DLD1 (cell line): ENCODE data around the gene HDAC2.
"Not testable (repeated sequence)": the region's sequence is repeated elsewhere in the genome, so short reads cannot be mapped to it uniquely, and the experiment has no call there.

ENCODE experiments used
- in situ Hi-C: cut with HindIII; loops from 2 replicates; pipeline ENCODE4 v1.10.0; 2017; ENCODE audit warnings: low sequenced_read_pairs

The HDAC2 gene

GRCh38 chr6:113970805-113971676 lies at the start of gene HDAC2:
HDAC2 (minus strand) TSS chr6:113971148; CDS start chr6:113970908, 240 bp downstream.
- in situ Hi-C loops = no loop called here

DNA sequence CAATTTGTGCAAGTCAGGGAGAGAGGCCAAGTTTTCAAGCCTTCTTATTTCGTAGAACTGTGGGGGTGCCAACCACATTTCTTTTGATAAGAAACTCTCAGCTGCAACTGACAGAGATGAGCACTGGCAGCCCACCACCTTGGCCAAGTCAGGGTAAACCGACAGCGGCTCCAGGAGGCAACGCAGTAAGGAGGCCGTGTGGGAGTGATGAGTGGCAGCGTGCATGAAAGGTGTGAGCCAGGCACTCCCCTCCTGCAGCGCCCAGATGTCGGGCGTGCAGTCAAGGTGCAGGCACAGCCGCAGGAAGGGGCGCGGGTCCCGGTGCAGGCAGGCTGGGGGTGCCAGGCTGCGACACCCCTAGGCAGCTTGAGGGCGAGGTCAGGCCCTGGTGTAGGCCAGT lies 49.2 kb upstream of the HDAC2 start:
- in situ Hi-C loops = no loop called here

DNA sequence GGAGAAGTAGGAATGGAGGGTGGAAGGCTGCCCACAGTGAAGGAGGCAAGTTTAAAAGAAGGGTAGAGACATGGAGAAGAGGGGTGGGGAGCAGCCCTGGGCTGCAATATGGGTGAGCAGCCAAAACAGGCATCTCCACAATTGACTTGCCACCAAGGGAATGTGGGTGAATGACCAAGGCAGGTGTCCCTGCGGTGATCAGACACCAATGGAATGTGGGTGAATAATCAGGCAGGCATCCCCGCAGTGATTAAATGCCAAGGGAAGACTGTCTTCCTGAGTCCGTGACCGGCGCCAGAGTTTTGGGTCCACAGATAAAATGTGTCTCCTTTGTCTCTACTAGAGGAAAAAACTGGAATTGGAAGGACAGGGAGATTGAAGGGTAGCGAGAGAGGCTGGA lies 46.2 kb upstream of the HDAC2 start:
- in situ Hi-C loops = not testable (repeated sequence)

- in situ Hi-C loops = not testable (repeated sequence)
Measured at GRCh38 chr6:114014106-114014505, 43.2 kb upstream of the HDAC2 start.

DNA sequence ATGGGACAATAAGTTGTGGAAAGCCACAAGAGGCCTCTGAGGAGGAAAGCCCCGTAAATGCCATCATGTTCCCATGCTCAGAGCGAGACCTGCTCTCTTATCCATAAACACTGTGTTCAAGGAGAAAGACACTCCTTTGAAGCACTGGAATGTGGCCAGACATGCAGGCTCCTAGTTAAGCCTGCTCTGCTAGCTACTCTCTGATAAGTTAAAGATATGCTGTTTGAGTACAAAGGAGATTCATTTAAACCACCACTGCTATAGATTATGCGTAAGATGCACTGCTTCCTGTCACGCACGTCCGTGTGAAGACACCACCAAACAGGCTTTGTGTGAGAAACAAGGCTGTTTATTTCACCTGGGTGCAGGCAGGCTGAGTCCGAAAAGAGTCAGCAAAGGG lies 40.5 kb upstream of the HDAC2 start:
- in situ Hi-C loops = not testable (repeated sequence)

- in situ Hi-C loops = no loop called here
Measured at GRCh38 chr6:114010540-114010939, 39.6 kb upstream of the HDAC2 start.

DNA sequence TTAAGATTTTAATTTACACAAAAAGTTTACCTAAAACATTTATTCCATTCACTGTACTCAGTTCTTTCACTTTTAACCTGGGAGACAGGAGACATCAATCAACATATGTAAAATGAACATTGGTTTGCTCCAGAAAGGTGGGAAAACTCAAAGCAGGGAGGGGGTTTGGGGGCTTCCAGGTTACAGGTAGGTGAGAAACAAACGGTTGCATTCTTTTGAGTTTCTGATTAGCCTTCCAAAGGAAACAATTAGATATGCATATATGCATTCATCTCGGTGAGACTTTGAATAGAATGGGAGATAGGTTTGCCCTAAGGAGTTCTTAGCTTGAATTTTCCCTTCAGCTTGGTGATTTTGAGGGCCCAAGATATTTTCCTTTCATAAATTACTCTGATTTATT lies 38.2 kb upstream of the HDAC2 start:
- in situ Hi-C loops = no loop called here

DNA sequence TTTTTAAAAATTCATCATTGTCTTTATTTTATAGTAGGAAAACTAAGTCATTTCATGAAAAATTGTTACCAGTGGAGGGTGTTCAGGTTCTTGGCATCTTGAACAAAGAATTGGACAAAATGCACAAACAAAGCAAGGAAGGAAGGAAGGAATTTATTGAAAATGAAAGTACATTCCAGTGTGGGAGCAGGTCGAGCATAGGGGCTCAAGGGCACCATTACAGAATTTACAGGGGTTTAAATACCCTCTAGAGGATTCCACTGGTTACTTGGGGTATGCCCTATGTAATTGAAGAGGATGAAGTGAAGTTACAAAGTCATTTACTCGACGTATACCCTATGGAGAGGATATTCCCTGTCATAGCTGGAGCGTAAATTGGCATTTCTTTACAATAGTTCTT lies 37.4 kb upstream of the HDAC2 start:
- in situ Hi-C loops = no loop called here

GRCh38 chr6:114007516-114007915 lies 36.6 kb upstream of the HDAC2 start:
- in situ Hi-C loops = no loop called here

- in situ Hi-C loops = no loop called here
Measured at GRCh38 chr6:114001354-114001753, 30.4 kb upstream of the HDAC2 start.

DNA sequence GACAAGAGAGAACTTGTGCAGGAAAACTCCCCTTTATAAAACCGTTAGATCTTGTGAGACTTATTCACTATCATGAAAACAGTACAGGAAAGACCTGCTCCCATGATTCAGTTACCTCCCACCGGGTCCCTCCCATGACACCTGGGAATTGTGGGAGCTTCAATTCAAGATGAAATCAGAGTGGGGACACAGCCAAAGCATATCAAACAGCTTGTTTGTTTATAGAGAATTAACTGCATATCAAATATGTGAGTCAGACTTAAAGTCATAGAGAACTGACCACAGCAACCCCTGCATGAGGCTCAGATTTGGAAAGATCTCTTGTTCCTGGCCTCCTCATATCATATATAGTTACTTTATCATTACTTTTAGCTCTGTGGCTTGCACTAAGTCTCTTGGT lies 29.1 kb upstream of the HDAC2 start:
- in situ Hi-C loops = no loop called here

- in situ Hi-C loops = no loop called here
Measured at GRCh38 chr6:113999284-113999683, 28.3 kb upstream of the HDAC2 start.

DNA sequence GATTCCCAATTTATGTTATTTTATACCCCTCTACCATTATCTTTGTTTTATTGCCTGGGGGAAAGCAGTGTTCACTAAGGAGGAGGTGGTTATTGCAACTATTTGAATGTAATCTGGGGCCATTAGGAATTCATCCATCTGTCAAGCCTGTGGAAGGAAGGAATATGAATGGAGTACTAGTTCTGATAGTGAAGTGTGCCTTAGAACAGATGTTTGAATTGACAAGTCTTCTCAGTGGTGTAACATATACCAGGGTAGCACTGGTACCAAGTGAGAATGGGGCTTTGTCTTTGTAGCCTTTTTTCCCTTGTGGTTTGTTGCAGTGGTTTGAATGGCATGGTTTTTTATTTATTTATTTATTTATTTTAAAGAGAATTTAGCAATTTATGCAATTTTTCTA lies 27.9 kb upstream of the HDAC2 start:
- in situ Hi-C loops = no loop called here

DNA sequence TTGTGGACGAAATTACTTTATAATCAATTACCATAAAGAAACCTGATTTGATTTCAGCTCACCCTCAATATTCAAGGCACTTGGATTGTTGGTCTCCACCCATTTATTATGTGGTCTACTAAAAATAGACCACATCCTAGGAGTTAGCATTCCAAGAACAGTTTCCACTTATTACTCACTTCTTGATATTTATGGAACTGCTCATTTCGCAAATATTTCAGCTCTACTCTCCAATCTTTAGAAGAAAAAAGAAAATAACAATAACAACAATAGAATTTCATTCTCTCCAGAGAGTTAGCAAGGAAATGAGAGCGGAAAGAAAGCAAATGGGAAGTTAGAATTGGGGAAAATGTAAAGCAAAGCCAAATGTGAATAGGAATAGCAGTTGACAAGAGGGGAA lies 26.2 kb upstream of the HDAC2 start:
- in situ Hi-C loops = no loop called here

DNA sequence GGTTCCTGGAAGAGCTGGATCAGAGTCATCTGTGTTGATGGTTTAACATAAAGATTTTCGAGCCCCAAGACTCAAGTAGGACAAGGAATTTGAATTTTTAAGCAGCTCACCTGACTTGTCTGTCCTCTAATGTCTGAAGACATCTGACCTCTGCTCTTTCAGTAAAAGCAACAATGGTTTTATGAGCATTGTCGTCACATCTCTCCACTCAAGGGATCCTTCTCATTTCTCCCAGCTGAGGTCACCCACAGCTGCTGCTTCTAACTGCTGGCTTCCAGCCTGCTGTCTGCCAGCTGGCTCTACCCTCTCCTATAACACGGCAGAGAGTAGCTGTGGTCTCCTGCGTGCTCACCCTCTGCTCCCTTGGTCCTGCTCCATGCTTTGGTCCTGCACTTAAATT lies 24.7 kb upstream of the HDAC2 start:
- in situ Hi-C loops = no loop called here

DNA sequence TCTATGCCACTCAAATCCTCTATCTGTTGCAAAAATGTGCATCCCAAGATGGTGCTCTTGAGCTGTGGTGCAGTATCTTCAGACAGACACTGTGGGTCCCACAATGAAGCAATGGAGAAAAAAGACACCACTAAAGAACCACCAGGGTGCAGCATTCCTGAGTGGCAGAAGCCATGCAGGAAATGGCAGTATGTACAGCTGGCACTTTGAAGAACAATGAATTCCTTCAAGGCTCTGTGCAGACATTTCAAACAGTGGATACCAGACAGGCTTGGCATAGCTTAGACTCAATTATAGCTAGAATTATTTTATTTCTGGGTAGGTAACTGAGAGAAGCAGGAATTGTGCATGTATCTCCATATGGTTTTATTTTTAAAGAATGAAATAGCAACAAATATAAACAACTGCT lies 24.0 kb upstream of the HDAC2 start:
- in situ Hi-C loops = no loop called here

DNA sequence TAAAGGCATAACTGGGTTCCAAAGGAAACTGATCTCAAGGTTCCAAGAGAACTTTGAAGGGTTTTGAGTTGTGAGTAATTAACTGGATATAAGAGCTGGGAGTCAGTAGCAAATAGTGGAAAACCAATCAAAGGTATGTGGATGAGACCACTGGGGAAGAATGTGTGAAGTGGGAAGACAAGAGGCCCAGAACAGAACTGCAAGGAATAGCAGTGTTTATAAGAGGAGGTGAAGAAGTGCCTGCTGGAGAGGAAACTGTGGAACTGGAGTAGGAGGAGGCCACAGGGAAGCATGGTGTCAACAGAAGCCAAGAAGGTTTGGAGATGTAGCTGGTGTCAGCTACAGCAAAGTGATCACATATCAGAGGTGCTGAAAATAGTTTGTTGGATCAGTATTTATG lies 18.7 kb upstream of the HDAC2 start:
- in situ Hi-C loops = no loop called here

- in situ Hi-C loops = not testable (repeated sequence)
Measured at GRCh38 chr6:113982675-113983074, 11.7 kb upstream of the HDAC2 start.

DNA sequence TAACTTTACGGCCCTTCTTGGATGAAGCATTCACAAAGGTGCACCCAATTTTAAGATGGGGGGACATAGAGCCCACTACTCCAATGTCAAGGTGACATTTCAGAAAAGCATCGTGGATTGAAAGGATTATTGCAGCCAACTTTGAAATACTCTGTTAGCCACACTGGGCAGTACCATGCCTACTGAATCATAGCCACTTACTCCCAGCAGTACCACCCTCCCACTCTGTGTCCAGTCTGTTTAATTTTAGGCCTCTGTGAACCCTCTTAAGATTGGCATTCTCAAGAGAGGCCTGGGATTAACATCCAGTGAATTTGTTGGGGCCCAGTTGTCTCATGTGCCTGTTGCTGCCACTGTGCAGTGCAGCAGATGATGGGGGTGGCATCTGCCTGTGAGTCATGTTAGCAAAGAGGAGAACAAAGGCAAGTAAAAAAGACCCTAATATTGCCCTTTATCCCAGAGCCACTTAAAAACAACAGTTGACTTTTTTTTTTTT lies 11.2 kb upstream of the HDAC2 start:
- in situ Hi-C loops = no loop called here

DNA sequence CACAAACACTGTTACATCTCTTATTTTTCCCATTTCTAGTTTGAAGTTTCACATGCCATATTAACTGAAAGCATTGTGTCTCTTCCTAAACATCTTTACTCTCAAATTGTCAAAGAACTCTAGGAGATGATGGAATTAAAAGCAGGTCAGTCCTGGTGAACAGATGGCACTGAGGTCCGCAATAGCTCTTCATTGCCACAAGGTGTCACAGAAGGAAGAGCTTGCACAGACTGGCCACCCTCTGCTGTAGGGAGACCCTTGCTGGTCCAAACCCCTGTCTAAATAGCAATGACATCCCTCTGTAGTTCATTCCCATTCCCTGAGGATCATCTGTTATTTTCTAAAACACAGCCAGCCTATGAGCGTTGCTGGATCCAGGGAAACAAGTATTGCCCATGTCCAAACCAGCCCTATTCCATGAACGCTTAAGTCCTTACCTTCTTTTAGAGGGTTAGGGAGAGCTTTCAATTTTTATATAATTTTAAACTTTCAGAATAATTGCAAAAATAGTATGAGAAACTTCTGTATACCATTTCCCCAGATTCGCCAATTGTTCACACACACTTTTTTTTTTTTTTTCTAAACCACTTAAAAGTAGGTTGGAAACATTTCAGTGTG lies 10.1 kb upstream of the HDAC2 start:
- in situ Hi-C loops = no loop called here

DNA sequence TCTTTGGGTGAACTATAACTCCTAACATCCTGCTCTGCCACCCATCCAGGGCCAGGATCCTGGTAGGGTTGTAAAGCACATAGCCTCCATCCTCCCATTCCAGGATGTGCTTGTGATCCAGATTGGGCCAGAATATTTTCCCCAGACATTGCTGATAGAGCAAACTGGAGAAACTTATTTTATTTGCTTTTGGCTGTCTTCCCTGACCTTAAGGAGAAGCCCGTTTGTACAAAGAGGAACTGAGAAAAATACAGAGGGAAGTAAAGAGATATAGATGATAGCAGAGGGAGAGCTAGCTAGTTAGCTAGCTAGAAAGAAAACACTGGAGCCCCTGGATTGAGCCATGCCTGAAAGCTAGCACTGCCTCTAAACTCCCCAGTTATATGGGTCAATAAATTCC lies 9.0 kb upstream of the HDAC2 start:
- in situ Hi-C loops = no loop called here

DNA sequence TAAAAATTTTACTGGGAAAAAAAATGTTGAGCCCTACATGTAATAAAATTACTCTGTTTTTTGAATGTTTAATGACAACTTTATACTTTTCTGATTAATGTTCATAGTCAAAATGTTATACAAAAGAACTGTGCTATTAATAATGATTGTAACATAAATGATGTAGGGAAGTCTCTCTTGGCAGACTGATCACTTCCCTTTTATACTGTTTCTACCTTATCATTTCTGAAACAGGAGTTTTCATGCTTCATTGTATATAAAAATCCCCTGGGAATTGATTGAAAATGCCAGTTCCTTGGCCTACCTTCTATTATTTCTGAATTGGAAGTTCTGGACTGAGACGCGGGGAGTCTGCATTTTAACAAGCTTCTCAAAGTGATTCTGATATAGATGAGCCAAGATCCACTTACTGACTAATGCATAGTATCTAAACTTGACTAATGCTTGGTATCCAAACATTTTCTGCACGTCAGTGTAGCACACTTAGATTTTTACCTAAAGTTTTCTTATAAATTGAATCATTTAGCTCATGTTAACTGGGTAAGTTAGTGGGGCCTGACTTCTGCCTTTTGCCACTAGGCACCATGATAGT lies 7.2 kb upstream of the HDAC2 start:
- in situ Hi-C loops = no loop called here
